DLD1 (cell line): ENCODE results near the gene SRPX2.

Experiments
- in situ Hi-C: cut with HindIII; loops from 2 replicates; pipeline ENCODE4 v1.10.0; 2017; ENCODE audit warnings: low sequenced_read_pairs

The SRPX2 gene, protein sequence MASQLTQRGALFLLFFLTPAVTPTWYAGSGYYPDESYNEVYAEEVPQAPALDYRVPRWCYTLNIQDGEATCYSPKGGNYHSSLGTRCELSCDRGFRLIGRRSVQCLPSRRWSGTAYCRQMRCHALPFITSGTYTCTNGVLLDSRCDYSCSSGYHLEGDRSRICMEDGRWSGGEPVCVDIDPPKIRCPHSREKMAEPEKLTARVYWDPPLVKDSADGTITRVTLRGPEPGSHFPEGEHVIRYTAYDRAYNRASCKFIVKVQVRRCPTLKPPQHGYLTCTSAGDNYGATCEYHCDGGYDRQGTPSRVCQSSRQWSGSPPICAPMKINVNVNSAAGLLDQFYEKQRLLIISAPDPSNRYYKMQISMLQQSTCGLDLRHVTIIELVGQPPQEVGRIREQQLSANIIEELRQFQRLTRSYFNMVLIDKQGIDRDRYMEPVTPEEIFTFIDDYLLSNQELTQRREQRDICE

DNA sequence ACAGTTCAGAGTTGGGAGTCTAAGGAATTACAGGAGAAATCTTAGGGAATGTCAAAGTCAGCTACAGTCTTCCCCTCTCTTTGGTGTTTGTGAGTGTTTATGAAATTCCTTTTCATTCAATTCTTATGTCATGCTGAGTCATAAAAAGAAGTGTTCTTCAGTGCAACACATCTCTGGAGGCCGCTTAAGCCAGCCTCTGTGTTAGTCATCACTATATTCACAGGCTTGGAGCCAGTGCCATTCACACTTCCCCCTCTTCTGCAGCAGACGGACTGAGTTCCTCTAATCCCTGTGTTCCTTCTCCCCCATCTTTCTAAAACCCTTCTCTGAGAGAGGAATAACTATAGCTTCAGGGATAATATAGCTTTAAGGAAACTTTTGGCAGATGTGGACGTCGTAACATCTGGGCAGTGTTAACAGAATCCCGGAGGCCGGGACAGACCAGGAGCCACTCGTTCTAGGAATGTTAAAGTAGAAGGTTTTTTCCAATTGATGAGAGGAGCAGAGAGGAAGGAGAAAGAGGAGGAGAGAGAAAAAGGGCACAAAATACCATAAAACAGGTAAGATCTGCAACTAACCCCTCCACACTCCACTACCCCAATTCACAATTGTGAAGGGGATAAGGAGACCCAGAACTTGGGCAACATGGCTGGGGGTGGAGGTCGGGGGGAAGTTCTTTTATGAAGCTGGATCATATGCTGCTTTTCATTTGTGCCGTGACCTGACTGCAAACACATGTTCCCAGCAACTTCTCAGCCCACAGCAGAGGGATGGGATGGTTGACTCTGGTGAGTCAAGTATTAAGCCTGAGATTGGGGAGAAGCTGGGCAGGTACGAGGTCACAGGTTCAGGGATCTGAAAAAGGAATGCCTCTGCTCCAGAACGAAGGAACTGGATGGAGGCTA, at the start of gene SRPX2:
TSS of gene SRPX2 (plus strand) at position 244 of the 905 bp plus-strand sequence. CDS start 2,124 bp downstream, outside the sequence.
- in situ Hi-C loops, result no loop called here

DNA sequence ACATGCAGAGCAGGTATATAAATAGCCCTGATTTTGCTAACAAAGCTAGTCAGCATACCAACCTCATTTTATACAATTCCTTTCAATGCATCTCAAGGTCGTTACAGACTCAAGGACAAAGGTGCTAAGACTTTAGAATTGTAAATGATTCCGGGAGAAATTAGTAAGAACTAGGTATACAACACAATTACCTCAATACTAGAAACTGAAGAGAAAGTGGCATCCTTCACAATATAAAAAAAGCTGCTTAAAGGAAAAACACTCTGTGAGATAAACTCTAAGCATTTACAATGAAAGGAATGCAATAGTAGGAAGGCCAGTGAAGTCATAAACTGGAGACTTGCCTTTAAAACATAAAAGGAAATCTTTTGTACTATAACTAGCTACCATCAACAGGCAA, 47.4 kb upstream of the SRPX2 start:
- in situ Hi-C loops, result no loop called here

DNA sequence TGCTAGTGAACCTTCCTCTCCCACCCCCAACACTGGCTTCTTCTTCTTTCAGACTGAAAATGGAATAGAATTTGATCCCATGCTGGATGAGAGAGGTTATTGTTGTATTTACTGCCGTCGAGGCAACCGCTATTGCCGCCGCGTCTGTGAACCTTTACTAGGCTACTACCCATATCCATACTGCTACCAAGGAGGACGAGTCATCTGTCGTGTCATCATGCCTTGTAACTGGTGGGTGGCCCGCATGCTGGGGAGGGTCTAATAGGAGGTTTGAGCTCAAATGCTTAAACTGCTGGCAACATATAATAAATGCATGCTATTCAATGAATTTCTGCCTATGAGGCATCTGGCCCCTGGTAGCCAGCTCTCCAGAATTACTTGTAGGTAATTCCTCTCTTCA, 44.5 kb upstream of the SRPX2 start:
- in situ Hi-C loops, result no loop called here

DNA sequence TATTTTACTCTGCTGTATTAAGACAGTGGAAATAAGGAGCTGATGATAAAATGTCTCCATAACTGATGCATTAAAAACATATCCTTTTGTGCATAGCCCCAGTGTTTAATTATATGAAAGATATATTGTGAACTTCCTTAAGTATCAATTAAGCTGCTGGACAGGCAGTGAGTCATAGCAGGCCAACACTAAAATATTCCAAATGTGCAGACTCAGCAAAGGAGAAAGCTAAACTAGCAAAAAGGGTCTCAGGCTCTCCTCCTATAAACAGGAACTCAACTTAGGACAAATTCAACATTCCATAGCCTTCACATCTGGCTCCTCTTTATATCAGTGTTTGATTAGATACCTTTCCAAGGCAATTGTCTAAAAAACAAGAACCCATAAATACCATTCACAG, 43.7 kb upstream of the SRPX2 start:
- in situ Hi-C loops, result no loop called here

DNA sequence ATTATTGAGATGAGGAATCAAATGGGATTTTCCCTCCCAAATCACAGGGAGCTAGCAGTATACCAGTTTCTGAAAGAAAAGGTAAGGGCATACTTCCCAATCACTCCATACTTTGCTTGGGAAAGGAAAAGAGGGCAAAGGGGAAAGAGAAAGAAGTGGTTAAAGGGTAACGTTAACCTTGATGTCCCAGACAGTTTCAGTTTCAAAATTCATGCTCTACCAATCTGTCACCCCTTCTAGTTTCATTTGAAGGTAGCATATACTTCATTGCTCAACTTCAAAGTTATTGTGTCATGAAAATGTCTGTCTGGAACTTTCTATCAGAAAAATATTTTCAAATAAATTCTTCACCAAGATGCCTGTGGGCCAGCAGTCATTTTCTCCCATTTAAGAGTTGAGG, 43.2 kb upstream of the SRPX2 start:
- in situ Hi-C loops, result no loop called here

DNA sequence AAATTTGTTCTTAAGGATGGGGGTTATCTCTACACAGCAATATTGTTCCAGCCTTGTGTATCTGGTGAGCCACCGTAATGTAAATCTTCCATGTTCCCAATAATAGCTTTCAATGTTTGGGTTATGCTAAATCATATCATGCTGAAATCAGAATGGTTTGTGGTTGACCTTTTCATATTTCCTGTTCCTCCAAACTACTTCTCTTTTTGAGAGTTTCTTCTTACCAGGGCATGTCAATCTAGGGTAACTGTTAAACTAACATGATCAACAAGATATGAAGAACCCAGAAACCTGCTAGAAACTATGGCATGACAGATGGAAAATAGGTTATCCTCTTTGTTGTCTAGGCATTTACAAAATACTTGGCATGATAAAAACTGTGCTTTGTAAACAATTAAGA, 37.2 kb upstream of the SRPX2 start:
- in situ Hi-C loops, result no loop called here

DNA sequence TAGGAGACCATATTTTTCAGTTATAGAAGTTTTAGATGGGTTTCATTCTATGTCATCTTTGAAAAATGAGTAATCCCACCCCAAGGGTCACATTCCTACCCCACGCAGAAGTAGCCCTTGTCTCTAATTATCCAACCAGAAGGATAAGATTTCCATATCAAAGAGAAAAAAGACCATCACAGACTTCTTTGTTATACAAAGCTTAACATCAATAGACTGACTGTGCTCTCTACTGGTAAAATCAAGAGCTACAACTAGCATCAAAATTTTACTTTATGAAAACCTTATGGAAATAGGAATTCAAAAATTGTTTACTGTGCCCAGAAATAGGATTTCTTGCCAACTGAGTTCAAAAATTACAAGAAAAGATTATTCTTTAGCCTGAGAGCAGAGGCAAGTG, 34.4 kb upstream of the SRPX2 start:
- in situ Hi-C loops, result no loop called here

DNA sequence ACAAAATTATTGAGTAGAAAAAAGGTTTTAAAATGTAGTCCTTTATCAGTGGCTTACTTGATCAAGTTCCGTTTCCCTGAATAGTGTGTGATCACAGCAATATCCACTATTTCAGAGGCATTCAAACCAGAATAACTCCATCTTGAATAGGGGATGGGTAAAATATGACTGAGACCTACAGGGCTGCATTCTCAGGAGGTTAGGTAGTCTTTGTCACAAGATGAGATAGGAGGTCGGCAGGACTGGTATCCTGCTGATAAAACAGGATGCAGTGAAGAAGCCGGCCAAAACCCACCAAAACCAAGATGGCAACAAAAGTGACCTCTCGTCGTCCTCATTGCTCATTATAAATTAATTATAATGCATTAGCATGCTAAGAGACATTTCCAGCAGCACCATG, 32.0 kb upstream of the SRPX2 start:
- in situ Hi-C loops, result no loop called here

DNA sequence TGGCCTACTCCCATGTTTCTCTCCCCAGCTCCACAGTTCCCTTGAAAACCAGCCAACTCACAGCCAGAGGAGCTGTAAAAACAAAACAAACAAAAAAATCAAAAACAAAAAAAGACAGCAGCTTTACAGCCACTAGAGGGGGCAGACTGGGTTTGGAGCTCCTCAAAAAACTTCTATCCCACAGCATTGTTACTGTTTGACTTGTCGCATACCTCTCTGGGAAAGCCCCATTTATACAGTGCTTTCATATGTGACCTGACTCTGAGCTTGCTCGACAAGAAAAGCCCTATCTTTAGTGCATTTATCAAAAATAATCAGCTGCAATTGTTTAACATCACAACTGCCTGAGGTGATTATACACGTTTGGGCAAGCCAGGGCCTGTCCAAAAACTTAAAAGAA, 29.0 kb upstream of the SRPX2 start:
- in situ Hi-C loops, result no loop called here

DNA sequence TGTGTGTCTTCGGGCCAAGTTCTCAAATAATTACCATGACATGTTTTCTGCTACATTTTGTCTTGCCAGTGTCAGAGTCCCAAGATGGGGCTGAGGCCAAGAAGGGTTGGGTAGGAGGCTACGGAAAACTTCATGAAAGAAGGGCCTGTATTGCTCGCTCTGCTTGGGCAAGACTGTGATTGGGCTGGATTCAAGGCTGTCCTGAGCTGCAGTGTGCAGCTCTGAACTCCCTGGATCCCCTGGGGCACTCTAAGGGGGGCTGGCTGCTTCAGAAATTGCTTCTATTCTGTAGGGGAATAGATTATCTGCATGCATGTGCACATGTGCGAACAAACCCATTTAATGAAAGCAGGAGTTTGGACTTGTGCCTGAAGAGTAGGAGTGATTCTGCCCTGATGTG, 21.0 kb upstream of the SRPX2 start:
- in situ Hi-C loops, result no loop called here

DNA sequence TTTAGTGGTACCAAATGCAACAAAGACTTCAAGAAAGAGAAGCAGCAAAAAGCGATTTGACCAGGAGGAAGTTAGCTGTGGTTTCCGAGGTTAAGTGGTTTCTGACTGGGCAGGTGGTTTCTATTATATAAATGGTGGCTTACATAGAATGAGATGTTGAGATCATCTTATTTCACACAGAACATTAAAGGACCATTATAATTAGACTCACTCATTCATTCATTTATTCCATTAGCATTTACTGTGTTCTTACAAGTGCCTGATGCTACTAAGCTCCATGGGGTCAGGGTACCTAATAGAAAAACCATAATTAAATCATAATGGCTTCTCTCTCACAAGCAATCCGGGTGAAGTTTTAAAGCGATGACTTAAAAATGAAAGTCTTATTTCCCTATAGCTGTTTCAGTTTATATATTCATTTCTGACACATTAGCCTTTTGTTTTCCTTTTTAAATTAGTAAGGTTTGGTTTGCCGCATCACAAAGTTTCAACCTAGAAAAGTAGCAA, 18.0 kb upstream of the SRPX2 start:
- in situ Hi-C loops, result no loop called here

DNA sequence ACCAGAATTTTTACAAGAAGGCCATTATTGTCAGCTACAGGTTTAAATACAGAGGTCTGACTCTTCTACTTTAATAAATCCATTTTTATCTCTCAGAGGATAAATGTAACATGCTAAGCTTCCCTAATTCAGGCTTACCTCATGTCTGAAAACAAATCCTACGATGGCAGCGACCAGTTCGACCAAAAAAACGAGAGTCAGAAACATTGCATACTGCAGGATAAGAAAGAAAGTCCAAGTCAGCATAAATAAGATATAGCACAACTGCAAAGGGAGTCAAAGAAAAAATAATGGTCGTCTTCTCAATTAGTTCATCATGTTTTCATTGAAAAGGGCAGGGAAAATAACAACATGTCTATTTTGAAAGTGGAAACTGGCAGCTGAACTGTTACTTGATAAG, 9.0 kb upstream of the SRPX2 start:
- in situ Hi-C loops, result no loop called here

DNA sequence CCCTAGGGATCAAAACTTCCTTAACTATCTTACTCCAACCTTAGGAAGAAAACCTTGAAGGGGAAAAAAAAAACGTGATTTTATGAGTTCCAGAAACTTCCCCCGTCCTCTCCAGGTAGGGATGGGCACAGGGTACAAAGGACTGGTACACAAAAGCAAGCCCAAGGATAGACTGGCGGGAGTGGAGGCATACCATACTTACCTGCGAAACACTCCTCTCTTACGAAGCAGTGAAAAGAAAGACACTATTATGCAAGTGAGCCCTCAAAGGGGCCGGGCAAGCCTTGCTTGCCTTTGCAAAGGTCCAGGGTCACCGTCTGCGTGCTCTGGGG, 8.0 kb upstream of the SRPX2 start:
- in situ Hi-C loops, result no loop called here

DNA sequence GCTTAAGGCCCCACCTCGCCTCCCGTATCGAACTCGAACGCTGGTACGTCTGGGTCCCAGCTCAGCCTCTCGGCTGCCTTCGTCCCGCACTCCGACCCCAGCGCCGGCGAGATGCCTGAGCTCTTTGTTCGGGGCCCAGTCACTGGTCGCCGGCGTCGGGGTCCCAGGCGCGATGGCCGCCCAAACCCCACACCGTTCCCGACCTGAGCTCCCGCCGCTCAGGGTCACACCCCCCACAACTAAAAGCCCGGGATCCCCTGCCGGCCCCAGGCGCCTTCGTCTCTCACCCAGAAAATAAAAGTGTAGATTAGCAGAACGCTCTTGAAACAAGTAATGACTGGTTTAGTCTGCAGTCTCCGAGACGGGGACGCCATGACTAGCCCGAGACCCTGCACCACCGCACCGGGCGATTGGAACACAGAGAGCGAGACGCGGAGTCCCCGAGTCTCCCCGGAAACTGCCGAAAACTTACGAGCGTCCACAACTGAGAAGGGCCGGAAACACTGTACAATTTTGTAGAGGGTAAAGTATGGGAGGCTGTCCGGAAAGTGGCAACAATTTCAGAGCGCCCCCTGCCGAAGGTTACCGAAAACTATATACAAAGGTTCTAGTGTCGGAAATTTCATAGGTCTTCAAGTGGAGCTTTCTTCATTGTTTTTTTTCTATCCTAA, 7.5 kb upstream of the SRPX2 start, which contains the start of gene TSPAN6:
TSS of gene TSPAN6 (minus strand) at position 486 of the 671 bp plus-strand sequence. CDS start at position 374, 112 bp downstream.
- in situ Hi-C loops, result no loop called here

DNA sequence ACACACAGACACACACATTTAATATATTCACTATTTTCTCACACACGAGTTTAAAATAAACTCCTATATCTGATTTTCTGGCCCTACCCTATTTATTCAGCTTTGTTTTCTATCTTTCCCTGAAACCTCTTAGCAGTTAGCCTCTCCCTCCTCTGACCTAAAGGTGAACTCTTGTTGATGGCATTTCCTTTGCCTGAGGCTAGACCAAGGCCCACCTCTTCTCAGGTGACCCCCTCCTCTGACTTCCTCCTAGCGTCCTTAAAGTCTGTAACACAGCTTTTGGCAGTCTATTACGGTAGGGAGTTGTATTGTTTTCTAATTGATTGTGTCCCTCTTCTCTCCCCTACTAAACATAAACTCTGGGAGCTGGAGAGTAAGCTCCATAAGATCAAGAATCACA, 1.7 kb upstream of the SRPX2 start:
- in situ Hi-C loops, result no loop called here

DNA sequence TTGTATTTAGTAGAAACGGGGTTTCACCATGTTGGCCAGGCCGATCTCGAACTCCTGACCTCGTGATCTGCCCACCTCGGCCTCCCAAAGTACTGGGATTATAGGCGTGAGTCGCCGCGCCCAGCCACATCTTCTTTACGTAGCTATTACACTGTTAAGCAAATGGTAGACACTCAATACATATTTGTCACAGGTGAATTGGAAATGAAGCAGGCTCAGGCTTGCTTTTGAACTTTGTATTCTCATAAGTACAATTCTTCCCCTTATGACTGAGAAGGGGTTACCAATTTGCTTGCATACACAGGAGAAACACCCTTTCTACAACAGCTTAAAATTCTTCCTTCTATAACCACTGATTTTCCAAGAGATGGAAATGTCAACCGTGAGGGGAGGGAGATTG, 787 bp upstream of the SRPX2 start:
- in situ Hi-C loops, result no loop called here

DNA sequence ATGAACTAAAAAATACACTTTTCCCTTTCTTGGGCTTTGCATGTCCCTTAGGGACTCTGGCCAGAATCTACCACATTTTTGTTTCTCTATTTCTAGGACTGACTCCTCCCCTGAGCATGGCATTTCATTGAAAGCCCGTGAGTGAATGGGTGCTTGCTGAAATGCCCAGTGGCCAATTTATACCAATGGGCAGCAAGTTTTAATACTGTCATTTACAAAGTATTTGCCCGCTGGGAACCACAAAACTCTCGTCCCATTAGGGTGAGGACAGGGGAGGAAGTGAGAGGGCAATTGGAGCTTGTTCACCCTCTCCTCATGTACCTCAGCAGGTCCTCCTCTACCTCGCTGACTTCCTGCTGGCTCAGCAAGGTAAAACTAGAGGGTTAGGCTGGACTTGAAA, 1.1 kb downstream of the SRPX2 start:
- in situ Hi-C loops, result no loop called here

DNA sequence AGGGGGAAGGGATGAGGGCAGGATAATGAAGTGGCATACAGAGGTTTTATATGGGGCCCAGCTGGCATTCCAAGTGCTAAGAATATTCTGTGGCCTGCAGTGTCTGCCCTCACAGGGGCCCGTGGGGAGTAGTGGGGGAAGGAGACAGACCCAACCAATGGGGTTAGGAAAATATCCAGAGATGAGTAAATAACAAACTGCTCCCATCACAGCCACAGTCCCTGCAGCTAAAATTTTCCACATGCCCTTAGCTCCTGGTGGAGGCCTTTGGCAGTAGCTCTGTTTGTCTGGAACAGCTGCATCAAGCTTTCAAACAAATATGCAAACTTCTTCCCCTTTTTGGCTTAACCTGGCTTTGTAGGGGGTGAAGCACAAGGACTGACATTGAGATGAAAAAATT, 3.1 kb downstream of the SRPX2 start:
- in situ Hi-C loops, result no loop called here

DNA sequence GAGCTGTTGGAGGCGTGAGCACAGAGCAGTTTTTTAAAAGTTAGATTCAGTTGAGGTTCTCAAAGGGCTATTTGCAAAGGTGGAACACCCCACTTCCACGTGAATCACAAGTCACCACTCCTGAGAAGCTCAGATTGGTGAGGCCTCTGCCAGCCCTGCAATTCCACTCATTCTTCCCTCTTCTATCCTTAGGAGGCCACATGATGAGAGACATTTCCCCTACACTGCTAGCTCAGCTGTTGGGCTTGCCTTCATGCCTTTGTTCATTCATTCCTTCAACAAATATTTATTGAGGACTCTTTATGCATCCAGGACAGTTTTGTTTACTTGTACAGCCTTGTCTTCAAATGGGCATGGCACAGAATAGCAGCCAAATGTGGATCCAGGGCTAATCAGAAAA, 3.7 kb downstream of the SRPX2 start:
- in situ Hi-C loops, result no loop called here

DNA sequence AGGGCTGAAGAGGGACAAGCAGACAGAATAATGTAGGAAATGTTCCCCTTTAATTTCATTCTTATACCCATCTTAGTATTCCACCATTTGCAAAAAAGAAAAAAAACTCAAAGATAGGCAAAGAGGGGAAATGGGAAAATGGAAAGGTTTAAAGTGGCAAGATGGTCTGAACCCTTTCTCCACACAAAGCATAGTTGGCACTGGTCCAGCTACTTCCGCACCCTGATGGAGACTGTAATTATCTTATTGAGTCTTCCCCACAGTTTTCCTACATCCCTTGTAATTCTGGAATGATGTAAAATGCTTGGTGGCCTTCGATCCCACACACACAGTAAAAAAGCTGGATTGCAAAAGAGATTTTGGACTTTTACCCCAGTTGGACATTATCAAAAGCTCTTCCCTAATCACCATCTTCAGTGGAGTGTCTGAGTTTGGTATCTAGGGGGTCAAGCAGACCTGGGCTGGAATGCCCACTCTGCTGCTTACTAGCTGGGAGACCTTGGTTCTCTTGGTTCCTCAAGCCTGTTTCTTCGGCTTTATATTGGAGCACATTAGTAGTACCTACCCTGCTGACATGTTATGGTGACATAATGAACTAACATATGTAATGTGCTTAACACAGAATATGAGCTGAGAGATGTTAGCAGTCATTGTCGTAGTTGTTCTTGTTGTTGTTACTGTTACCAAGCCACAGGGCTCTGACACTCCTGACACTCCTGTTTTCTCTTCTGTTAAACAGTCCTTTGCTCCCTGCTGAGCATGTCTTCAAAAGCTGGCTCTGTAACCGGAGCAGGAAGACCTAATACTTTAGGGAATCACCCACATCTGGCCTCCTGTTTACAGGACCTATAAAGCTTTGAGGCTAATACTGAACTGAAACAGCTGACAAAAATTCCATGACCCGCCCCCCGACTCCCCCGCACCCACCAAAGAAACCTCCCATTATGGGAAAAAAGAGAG, 4.7 kb downstream of the SRPX2 start:
- in situ Hi-C loops, result no loop called here
